KMS-11 (cell line): Measurements from ENCODE around the gene TTLL11.
"Not testable (repeated sequence)": the region's sequence is repeated elsewhere in the genome, so short reads cannot be mapped to it uniquely, and the experiment has no call there.

Source experiments
- H2AFZ ChIP-seq: fragments of 200-600 bp; sonication (generic); 2 replicates; pipeline ENCODE4 v1.6.1; 2016; ENCODE audit warnings: antibody characterized with exemption, mixed run types, low read depth
- H3K27ac ChIP-seq: fragments of 200-600 bp; sonication (generic); 2 replicates; pipeline ENCODE4 v1.6.1; 2016; ENCODE audit warnings: mild to moderate bottlenecking, mixed run types
- H3K27me3 ChIP-seq: fragments of 200-600 bp; sonication (generic); 2 replicates; pipeline ENCODE4 v1.6.1; 2017; ENCODE audit warnings: mild to moderate bottlenecking, low read depth, mixed run types, moderate library complexity; ENCODE audit not compliant: insufficient read depth
- H3K36me3 ChIP-seq: fragments of 200-600 bp; sonication (generic); 2 replicates; pipeline ENCODE4 v1.6.1; 2017; ENCODE audit warnings: mild to moderate bottlenecking, mixed run types; ENCODE audit not compliant: insufficient read depth
- H3K4me1 ChIP-seq: fragments of 200-600 bp; sonication (generic); 2 replicates; pipeline ENCODE4 v1.6.1; 2016; ENCODE audit warnings: mild to moderate bottlenecking, low read depth, mixed run types; ENCODE audit not compliant: poor library complexity, severe bottlenecking
- H3K4me2 ChIP-seq: fragments of 200-600 bp; sonication (generic); 2 replicates; pipeline ENCODE4 v1.7.0; 2016; ENCODE audit warnings: mild to moderate bottlenecking, mixed run types
- H3K4me3 ChIP-seq: fragments of 200-600 bp; sonication (generic); IDR thresholded peaks from 2 replicates; pipeline ENCODE4 v1.6.1; 2017; ENCODE audit warnings: low read depth, low read length, mixed read lengths; ENCODE audit not compliant: insufficient read depth
- H3K79me2 ChIP-seq: fragments of 200-600 bp; sonication (generic); 2 replicates; pipeline ENCODE4 v1.6.1; 2016; ENCODE audit warnings: low read depth, mixed run types; ENCODE audit not compliant: insufficient read depth
- H3K9ac ChIP-seq: fragments of 200-600 bp; sonication (generic); 2 replicates; pipeline ENCODE4 v1.6.1; 2016; ENCODE audit warnings: mild to moderate bottlenecking, mixed run types
- H4K20me1 ChIP-seq: fragments of 200-600 bp; sonication (generic); 2 replicates; pipeline ENCODE4 v1.6.1; 2016; ENCODE audit warnings: mild to moderate bottlenecking, mixed run types; ENCODE audit not compliant: insufficient read depth
- CTCF ChIP-seq: fragments of 200-600 bp; sonication (generic); conservative IDR thresholded peaks from 2 replicates; pipeline ENCODE4 v1.6.1; 2017; ENCODE audit warnings: low read depth, mild to moderate bottlenecking, antibody characterized with exemption, low read length, moderate library complexity, mixed read lengths

TTLL11 gene

GRCh38 chr9:121895358-121895757, 197.8 kb downstream of the TTLL11 start:
- no peak overlapping the region for H2AFZ ChIP-seq
- H4K20me1 ChIP-seq: no peaks in the 10 kb centered on the region
- no peak overlapping the region for H3K4me3 ChIP-seq
- H3K27ac ChIP-seq: no peak overlapping the region
- H3K9ac ChIP-seq: no peak overlapping the region
- H3K4me2 ChIP-seq: no peak overlapping the region
- no peaks in the 10 kb centered on the region for H3K27me3 ChIP-seq
- no peaks in the 10 kb centered on the region for H3K4me1 ChIP-seq
- no peaks in the 10 kb centered on the region for H3K79me2 ChIP-seq
- no peaks in the 10 kb centered on the region for H3K36me3 ChIP-seq
- TF ChIP-seq CTCF: no peak

- not testable (repeated sequence) for H3K36me3 ChIP-seq, H3K27ac ChIP-seq, H2AFZ ChIP-seq, H3K4me2 ChIP-seq, H4K20me1 ChIP-seq, H3K79me2 ChIP-seq, H3K4me1 ChIP-seq, H3K27me3 ChIP-seq, H3K9ac ChIP-seq, H3K4me3 ChIP-seq
Observed at GRCh38 chr9:121894380-121894779, 198.7 kb downstream of the TTLL11 start.

- no peaks in the 10 kb centered on the region for H3K36me3 ChIP-seq
- no peaks in the 10 kb centered on the region for H3K79me2 ChIP-seq
- TF ChIP-seq CTCF: no peak
- no peak overlapping the region for H3K27ac ChIP-seq
- no peak overlapping the region for H2AFZ ChIP-seq
- H3K4me2 ChIP-seq: no peak overlapping the region
- no peaks in the 10 kb centered on the region for H3K4me1 ChIP-seq
- no peak overlapping the region for H3K4me3 ChIP-seq
- H4K20me1 ChIP-seq: no peaks in the 10 kb centered on the region
- H3K9ac ChIP-seq: no peak overlapping the region
- no peaks in the 10 kb centered on the region for H3K27me3 ChIP-seq
Observed at GRCh38 chr9:121893786-121894185, 199.3 kb downstream of the TTLL11 start.

DNA sequence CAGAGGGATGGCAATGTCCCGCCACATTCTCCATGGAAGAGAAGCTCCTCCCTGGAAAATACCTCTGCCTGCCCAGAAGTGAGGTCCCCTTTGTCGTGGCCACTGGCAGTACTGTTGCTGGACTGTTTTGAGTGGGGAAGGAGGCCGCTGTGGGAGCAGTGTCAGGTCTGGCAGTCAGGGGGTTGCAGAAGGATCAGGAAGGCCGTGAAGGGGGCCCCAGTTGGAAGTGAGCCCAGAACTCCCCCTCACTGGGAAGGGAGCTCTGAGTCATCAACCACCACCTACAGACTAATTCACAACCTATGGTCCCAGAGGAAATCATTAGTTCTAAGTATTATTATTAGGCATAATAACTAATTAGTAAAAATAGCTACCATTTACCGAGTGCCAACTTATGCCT, 200.4 kb downstream of the TTLL11 start:
- H2AFZ ChIP-seq: no peak overlapping the region
- no peaks in the 10 kb centered on the region for H3K79me2 ChIP-seq
- H3K4me1 ChIP-seq: no peaks in the 10 kb centered on the region
- H3K27ac ChIP-seq: no peak overlapping the region
- no peak overlapping the region for H3K4me2 ChIP-seq
- H3K36me3 ChIP-seq: no peaks in the 10 kb centered on the region
- H3K27me3 ChIP-seq: no peaks in the 10 kb centered on the region
- no peak for TF ChIP-seq CTCF
- no peak overlapping the region for H3K9ac ChIP-seq
- no peak overlapping the region for H3K4me3 ChIP-seq
- H4K20me1 ChIP-seq: no peaks in the 10 kb centered on the region

DNA sequence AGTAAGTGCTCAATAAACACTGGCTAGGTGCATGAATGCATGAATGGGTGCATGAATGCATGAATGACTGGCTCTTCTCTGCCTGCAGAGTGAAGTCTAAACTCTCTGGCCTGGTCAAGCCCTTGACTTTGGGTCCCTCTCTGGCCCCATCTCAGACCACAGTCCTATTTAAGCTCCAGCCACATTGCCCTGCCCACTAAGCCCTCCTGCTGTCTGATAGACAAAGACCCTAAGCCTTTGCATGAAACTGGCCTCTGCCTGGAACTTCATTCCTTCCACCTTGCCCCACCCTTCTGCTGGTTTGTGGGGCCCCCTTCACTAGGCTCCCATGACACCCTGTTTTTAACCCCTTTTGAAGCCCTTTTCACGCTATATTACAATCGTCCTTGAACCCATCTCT, 202.4 kb downstream of the TTLL11 start:
- Histone ChIP-seq H2AFZ (no peak overlapping the region), H3K27ac (no peak overlapping the region), H4K20me1 (no peaks in the 10 kb centered on the region), H3K36me3 (no peaks in the 10 kb centered on the region), H3K4me1 (no peaks in the 10 kb centered on the region), H3K9ac (no peak overlapping the region), H3K4me2 (no peak overlapping the region), H3K4me3 (no peak overlapping the region), H3K79me2 (no peaks in the 10 kb centered on the region), H3K27me3 (no peaks in the 10 kb centered on the region)
- no peak for TF ChIP-seq CTCF
